Measurements from ENCODE around the gene PRM1. TPM values are rescaled to one million over a fixed set of nuclear protein-coding genes. Genes with fewer than 3 reads are reported as not detected.
A peak's percentile ranks its signal among the peaks of the same experiment; 100 is the strongest.

PRM1 gene
- total RNA-seq, 5 donors from 2014 or later (not counting 1 experiment from before 2014, with no cell fraction given): not detected

- ChIA-PET CTCF (interaction anchor here (0.6 to 1.1 kb wide), 5 partner anchors 37 to 334 kb away, joined by 3 to 4 read pairs (median 4); partner anchors contain the start of gene SOCS1 (in 1 of the 2)), POLR2A (interaction anchor here in 1 of 2 donors (0.6 kb wide), 1 partner anchor 42 kb away, joined by 3 read pairs; no protein-coding TSS in a partner anchor)
- WGBS (ENCODE audit: insufficient coverage): 100% methylated on average over 1 of the region's 5 CpGs
- Histone ChIP-seq H3K4me1 (ENCODE audit: control insufficient read depth in 1 of 2, extremely low read depth in 1 of 2, insufficient read depth in 2 of 2, low read length in 2 of 2) (peaks cover 24 to 32% of the 10 kb centered on the region in 2 experiments), H3K4me3 (ENCODE audit: control insufficient read depth in 1 of 2, extremely low read depth in 1 of 2, low read length in 1 of 2) (no peak overlapping the region), H3K27ac (ENCODE audit: low read length) (no peak overlapping the region), H3K36me3 (ENCODE audit: control insufficient read depth in 2 of 2, extremely low read depth in 1 of 2, insufficient read depth in 1 of 2, low read length in 1 of 2) (no peaks in the 10 kb centered on the region), H3K27me3 (replicated peaks in 1 of 2; ENCODE audit: control insufficient read depth in 2 of 2, extremely low read depth in 1 of 2, insufficient read depth in 2 of 2, low read length in 1 of 2) (peaks cover 0 to 13% of the 10 kb centered on the region in 2 experiments), H3K9me3 (no peaks in the 10 kb centered on the region)
- Mint-ChIP-seq H3K4me3 (peak overlapping the region in 2 of 3 donors; percentile 72 to 75), H3K4me1 (peaks cover 27 to 35% (median 30%) of the 10 kb centered on the region in 3 donors), H3K27ac (peak overlapping the region; percentile 52 to 83), H3K27me3 (no peaks in the 10 kb centered on the region), H3K36me3 (no peaks in the 10 kb centered on the region), H3K9me3 (no peaks in the 10 kb centered on the region)
- ATAC-seq (replicated peaks in 1 of 4) (no peak), DNase-seq (no peak)
These were observed 17.2 kb upstream of the PRM1 start for GRCh38 chr16:11298143-11298900.

DNA sequence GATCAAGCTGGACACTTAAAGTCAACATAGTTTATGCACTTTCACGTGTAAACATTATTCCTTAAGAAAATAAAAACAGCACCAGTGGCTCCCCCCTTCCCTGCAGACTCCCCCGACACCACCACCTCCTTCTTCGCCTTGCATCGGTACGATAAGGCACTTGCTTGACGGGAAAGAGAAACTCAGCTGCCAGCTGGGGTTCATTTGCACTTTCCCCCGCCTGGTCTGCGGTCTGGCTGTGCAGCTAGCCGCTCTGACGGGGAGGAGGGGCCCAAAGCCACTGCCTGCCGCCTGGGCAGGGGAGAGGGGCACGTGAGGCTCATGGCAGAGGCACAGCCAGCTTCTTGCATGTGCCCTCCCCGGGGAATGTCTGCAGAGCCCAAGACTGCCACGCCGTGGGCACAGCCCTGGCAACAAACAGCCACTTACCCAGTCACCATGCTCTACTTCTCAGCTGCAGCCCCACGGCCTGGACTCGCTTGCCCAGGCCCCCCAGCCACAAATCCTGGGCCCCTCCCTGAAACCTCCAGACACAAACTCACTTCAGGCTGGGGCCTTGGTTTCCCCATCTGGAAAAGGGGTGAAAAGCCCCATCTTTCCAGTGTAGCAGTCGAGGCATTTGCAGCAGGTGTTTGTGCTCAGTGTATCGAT, 16.5 kb upstream of the PRM1 start:
- no peaks in the 10 kb centered on the region for H3K36me3 ChIP-seq (ENCODE audit: control insufficient read depth in 2 of 2, extremely low read depth in 1 of 2, insufficient read depth in 1 of 2, low read length in 1 of 2)
- peak; percentile 89 to 94 (median 92) for ATAC-seq (replicated peaks in 1 of 4)
- Mint-ChIP-seq H3K4me1 (peaks cover 27 to 41% (median 30%) of the 10 kb centered on the region in 3 donors), H3K27ac (peak overlapping the region; percentile 52 to 83), H3K4me3 (peak overlapping the region; percentile 58 to 75 (median 72)), H3K36me3 (no peaks in the 10 kb centered on the region), H3K27me3 (no peaks in the 10 kb centered on the region), H3K9me3 (no peaks in the 10 kb centered on the region)
- no peaks in the 10 kb centered on the region for H3K9me3 ChIP-seq
- H3K27ac ChIP-seq (ENCODE audit: low read length): no peak overlapping the region
- CTCF ChIA-PET: interaction anchor here (0.6 to 0.8 kb wide), 3 partner anchors 44 to 195 kb away, joined by 3 to 4 read pairs (median 3); no protein-coding TSS in a partner anchor
- H3K4me1 ChIP-seq (ENCODE audit: control insufficient read depth in 1 of 2, extremely low read depth in 1 of 2, insufficient read depth in 2 of 2, low read length in 2 of 2): peaks cover 27 to 32% of the 10 kb centered on the region in 2 experiments
- DNase-seq: peak; percentile 35 to 77 (median 62)
- peak overlapping the region; percentile 24 to 55 for H3K4me3 ChIP-seq (ENCODE audit: control insufficient read depth in 1 of 2, extremely low read depth in 1 of 2, low read length in 1 of 2)
- POLR2A ChIA-PET: interaction anchor here in 1 of 2 donors (0.5 kb wide), 1 partner anchor 340 kb away, joined by 4 read pairs; no protein-coding TSS in a partner anchor
- H3K27me3 ChIP-seq (replicated peaks in 1 of 2; ENCODE audit: control insufficient read depth in 2 of 2, extremely low read depth in 1 of 2, insufficient read depth in 2 of 2, low read length in 1 of 2): peaks cover 0 to 16% of the 10 kb centered on the region in 2 experiments
- WGBS (ENCODE audit: insufficient coverage): 4% methylated on average over 17 of the region's 19 CpGs

DNA sequence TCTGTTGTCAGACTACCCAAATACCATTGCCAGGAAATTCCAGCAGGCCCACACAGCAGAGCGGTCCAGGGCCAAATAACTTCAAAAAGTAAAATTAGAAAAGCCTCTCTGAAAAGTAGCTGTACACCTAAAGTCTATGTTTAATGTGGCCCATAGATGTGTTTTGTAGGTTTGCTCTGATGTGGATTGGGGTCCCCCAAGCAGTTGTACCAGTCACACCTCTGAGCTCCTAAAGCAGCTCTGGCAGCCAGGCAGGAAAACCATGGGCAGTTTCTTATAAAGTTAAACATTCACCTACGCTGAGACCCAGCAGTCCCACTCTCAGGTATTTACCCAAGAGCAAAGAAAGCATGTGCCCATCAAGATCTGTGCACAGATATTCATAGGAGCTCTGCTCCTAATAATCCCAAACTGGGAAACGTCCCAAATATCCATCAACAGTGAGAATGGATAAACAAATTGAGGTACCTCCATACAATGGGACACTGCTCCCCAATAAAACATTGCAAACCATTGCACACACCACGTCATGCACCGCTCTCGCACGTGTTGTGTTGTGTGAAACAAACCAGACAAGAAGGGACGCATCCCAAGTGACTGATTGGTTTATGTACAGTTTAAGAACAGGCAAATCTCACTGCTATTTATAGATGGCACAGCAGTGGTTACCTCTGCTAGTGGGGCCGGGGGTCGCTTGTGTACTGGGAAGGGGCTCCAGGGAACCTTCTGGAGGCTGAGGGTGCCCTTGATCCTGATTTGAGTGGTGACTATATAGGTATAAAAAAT, 15.8 kb upstream of the PRM1 start:
- peaks cover 27 to 41% (median 30%) of the 10 kb centered on the region in 3 donors for H3K4me1 Mint-ChIP-seq
- no peak overlapping the region for H3K27ac ChIP-seq (ENCODE audit: low read length)
- no peaks in the 10 kb centered on the region for H3K36me3 ChIP-seq (ENCODE audit: control insufficient read depth in 2 of 2, extremely low read depth in 1 of 2, insufficient read depth in 1 of 2, low read length in 1 of 2)
- peaks cover 27 to 32% of the 10 kb centered on the region in 2 experiments for H3K4me1 ChIP-seq (ENCODE audit: control insufficient read depth in 1 of 2, extremely low read depth in 1 of 2, insufficient read depth in 2 of 2, low read length in 2 of 2)
- no peaks in the 10 kb centered on the region for H3K9me3 Mint-ChIP-seq
- peak overlapping the region; percentile 52 to 83 for H3K27ac Mint-ChIP-seq
- CTCF ChIA-PET: interaction anchor here (0.6 to 0.8 kb wide), 3 partner anchors 179 to 328 kb away, joined by 3 to 5 read pairs (median 3); no protein-coding TSS in a partner anchor
- ATAC-seq (replicated peaks in 1 of 4): peak in 1 of 4 experiments; percentile 9
- peaks cover 0 to 17% of the 10 kb centered on the region in 2 experiments for H3K27me3 ChIP-seq (replicated peaks in 1 of 2; ENCODE audit: control insufficient read depth in 2 of 2, extremely low read depth in 1 of 2, insufficient read depth in 2 of 2, low read length in 1 of 2)
- H3K4me3 Mint-ChIP-seq: peak overlapping the region; percentile 58 to 75 (median 72)
- H3K9me3 ChIP-seq: no peaks in the 10 kb centered on the region
- H3K36me3 Mint-ChIP-seq: no peaks in the 10 kb centered on the region
- peak in 1 of 35 experiments; percentile 19 for DNase-seq
- WGBS (ENCODE audit: insufficient coverage): no CpG with 5 or more reads among the region's 10 CpGs
- peak overlapping the region; percentile 24 to 55 for H3K4me3 ChIP-seq (ENCODE audit: control insufficient read depth in 1 of 2, extremely low read depth in 1 of 2, low read length in 1 of 2)
- POLR2A ChIA-PET: interaction anchor here in 1 of 2 donors (0.5 kb wide), 1 partner anchor 339 kb away, joined by 4 read pairs; no protein-coding TSS in a partner anchor
- H3K27me3 Mint-ChIP-seq: no peaks in the 10 kb centered on the region

DNA sequence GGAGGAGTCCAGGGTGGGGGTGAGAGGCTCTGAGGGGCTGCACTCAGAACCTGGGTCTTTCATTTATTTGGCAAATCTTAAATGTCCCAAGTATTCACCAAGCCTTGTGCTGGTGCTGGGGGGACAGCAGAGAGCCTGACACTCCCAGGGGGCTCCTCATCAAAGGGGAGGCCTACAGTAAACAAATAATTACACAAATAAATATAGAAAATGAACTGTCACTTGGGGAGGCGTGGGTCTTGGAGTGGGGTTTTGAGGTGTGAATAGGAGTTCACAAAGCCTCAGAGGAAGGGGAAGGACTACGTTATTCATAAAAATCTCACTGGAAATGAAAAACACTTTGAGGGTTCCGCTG, 15.2 kb upstream of the PRM1 start:
- H3K27ac Mint-ChIP-seq: no peak overlapping the region
- ChIA-PET POLR2A (no interaction called here), CTCF (interaction anchor here in 1 of 2 donors (0.6 kb wide), 1 partner anchor 328 kb away, joined by 5 read pairs; no protein-coding TSS in a partner anchor)
- Histone ChIP-seq H3K27ac (ENCODE audit: low read length) (no peak overlapping the region), H3K27me3 (replicated peaks in 1 of 2; ENCODE audit: control insufficient read depth in 2 of 2, extremely low read depth in 1 of 2, insufficient read depth in 2 of 2, low read length in 1 of 2) (peaks cover 0 to 19% of the 10 kb centered on the region in 2 experiments), H3K4me3 (ENCODE audit: control insufficient read depth in 1 of 2, extremely low read depth in 1 of 2, low read length in 1 of 2) (no peak overlapping the region), H3K36me3 (ENCODE audit: control insufficient read depth in 2 of 2, extremely low read depth in 1 of 2, insufficient read depth in 1 of 2, low read length in 1 of 2) (no peaks in the 10 kb centered on the region), H3K9me3 (no peaks in the 10 kb centered on the region), H3K4me1 (ENCODE audit: control insufficient read depth in 1 of 2, extremely low read depth in 1 of 2, insufficient read depth in 2 of 2, low read length in 2 of 2) (peaks cover 27 to 32% of the 10 kb centered on the region in 2 experiments)
- no CpG with 5 or more reads among the region's 3 CpGs for WGBS (ENCODE audit: insufficient coverage)
- DNase-seq (no peak), ATAC-seq (replicated peaks in 1 of 4) (no peak)
- no peaks in the 10 kb centered on the region for H3K36me3 Mint-ChIP-seq
- H3K27me3 Mint-ChIP-seq: no peaks in the 10 kb centered on the region
- H3K4me1 Mint-ChIP-seq: peaks cover 27 to 41% (median 30%) of the 10 kb centered on the region in 3 donors
- peak overlapping the region in 1 of 3 donors; percentile 10 for H3K4me3 Mint-ChIP-seq
- H3K9me3 Mint-ChIP-seq: no peaks in the 10 kb centered on the region

DNA sequence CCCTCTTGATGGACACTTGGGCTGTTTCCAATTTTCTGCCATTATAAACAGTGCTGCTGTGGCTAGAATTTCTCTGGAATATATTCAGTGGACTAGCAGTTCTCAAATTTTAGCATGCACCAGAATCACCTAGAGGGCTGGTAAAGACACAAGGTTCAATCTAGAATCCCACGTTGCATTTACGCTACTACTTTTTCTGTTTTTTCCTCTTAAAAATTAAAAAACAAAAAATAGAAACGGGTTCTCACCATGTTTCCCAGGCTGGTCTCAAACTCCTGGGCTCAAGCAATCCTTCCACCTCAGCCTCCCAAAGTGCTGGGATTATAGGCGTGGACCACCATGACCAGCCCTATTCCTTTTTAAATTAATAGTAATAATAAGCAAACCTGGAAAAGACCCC, 14.5 kb upstream of the PRM1 start:
- Mint-ChIP-seq H3K27me3 (no peaks in the 10 kb centered on the region), H3K4me3 (no peak overlapping the region), H3K4me1 (peaks cover 27 to 41% (median 30%) of the 10 kb centered on the region in 3 donors), H3K9me3 (no peaks in the 10 kb centered on the region), H3K36me3 (no peaks in the 10 kb centered on the region), H3K27ac (no peak overlapping the region)
- Histone ChIP-seq H3K36me3 (ENCODE audit: control insufficient read depth in 2 of 2, extremely low read depth in 1 of 2, insufficient read depth in 1 of 2, low read length in 1 of 2) (no peaks in the 10 kb centered on the region), H3K4me3 (ENCODE audit: control insufficient read depth in 1 of 2, extremely low read depth in 1 of 2, low read length in 1 of 2) (no peak overlapping the region), H3K9me3 (no peaks in the 10 kb centered on the region), H3K27me3 (replicated peaks in 1 of 2; ENCODE audit: control insufficient read depth in 2 of 2, extremely low read depth in 1 of 2, insufficient read depth in 2 of 2, low read length in 1 of 2) (peaks cover 0 to 20% of the 10 kb centered on the region in 2 experiments), H3K27ac (ENCODE audit: low read length) (no peak overlapping the region), H3K4me1 (ENCODE audit: control insufficient read depth in 1 of 2, extremely low read depth in 1 of 2, insufficient read depth in 2 of 2, low read length in 2 of 2) (peaks cover 27 to 32% of the 10 kb centered on the region in 2 experiments)
- ChIA-PET POLR2A (no interaction called here), CTCF (no interaction called here)
- WGBS (ENCODE audit: insufficient coverage): 100% methylated on average over 1 of the region's 4 CpGs
- DNase-seq (no peak), ATAC-seq (replicated peaks in 1 of 4) (no peak)
